ENCODE measurements around the gene ARL3. TPM values are rescaled to one million over a fixed set of nuclear protein-coding genes. Genes with fewer than 3 reads are reported as not detected.

Gene ARL3
- total RNA-seq, 1 experiment from 2014 or later, result 16.5 TPM

DNA sequence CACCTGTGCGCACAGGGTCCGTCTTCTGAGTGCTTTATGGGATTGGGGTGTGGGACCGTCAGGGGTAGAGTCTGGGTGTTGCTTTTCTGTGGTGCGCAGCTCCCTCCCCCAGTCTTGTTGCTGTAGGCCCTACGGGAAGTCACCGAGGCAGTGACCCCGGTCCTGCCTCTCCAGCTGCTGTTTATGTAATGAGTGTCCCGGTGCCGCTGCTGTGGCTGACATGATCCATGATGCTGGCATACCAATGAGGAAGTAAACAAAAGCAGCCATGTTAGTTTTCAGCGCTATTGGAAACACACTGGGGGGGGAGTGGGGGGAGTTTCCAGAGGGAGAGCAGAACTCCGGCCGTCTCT lies 68.8 kb downstream of the ARL3 start:
- H4K20me1 ChIP-seq (ENCODE audit: control insufficient read depth, insufficient read depth, insufficient read length), result peaks cover 3% of the 10 kb centered on the region
- DNase-seq, result no peak

More for the DNA sequence above, 68.8 kb downstream of the ARL3 start:
- Histone ChIP-seq H3K9ac (ENCODE audit: extremely low read depth, insufficient read length, low read length) (peak overlapping the region; percentile 58), H4K8ac (replicated peaks; ENCODE audit: insufficient read length, low read depth, low read length) (no peak overlapping the region), H3K9me3 (ENCODE audit: control insufficient read depth, low read depth, low read length) (no peaks in the 10 kb centered on the region), H2BK20ac (ENCODE audit: low read depth, low read length, poor library complexity, severe bottlenecking) (no peak overlapping the region), H2AK5ac (ENCODE audit: insufficient read length, low read length) (no peak overlapping the region), H2BK12ac (ENCODE audit: insufficient read length, low read depth, low read length) (no peak overlapping the region), H3T11ph (ENCODE audit: low read length) (no peak overlapping the region), H3K4me1 (ENCODE audit: insufficient read depth, low read length) (peaks cover 5% of the 10 kb centered on the region; the same call in 1 of the 2 replicates), H2BK15ac (ENCODE audit: low read depth, low read length) (no peak overlapping the region), H3K27me3 (ENCODE audit: insufficient read depth, low read length) (no peaks in the 10 kb centered on the region), H3K23me2 (ENCODE audit: insufficient read length, low read depth, low read length, poor library complexity, severe bottlenecking) (peaks cover 28% of the 10 kb centered on the region), H2BK5ac (ENCODE audit: insufficient read length, low read length) (no peak overlapping the region), H3K56ac (ENCODE audit: insufficient read length, low read depth, low read length) (no peak overlapping the region), H3K27ac (ENCODE audit: insufficient read length, low read depth, low read length) (no peak overlapping the region), H3K23ac (ENCODE audit: insufficient read length, low read depth, low read length) (no peak overlapping the region), H4K5ac (ENCODE audit: insufficient read length, low read depth, low read length) (no peak overlapping the region), H3K79me2 (ENCODE audit: insufficient read depth, low read length) (peaks cover 19% of the 10 kb centered on the region; the same call in 1 of the 2 replicates), H3K14ac (ENCODE audit: insufficient read depth, low read length) (0 out of 2 replicates have a peak overlapping the region, but pooled peaks have one; percentile 54), H3K4ac (ENCODE audit: low read depth, low read length) (no peak overlapping the region), H3K79me1 (ENCODE audit: insufficient read depth, low read depth, low read length, poor library complexity, severe bottlenecking) (no peaks in the 10 kb centered on the region), H2AFZ (ENCODE audit: low read length) (no peak overlapping the region), H3K18ac (ENCODE audit: insufficient read length, low read depth, low read length) (no peak overlapping the region), H2BK120ac (ENCODE audit: low read depth, low read length, poor library complexity, severe bottlenecking) (no peak overlapping the region), H3K4me2 (ENCODE audit: insufficient read depth, insufficient read length, low read length) (peak overlapping the region; percentile 77), H4K91ac (ENCODE audit: insufficient read length, low read depth, low read length) (no peak overlapping the region)
- H3K4me3 Mint-ChIP-seq, result peak overlapping the region; percentile 93 to 97
- H3K27ac Mint-ChIP-seq, result peak overlapping the region in 2 of 3 experiments; percentile 88 to 91; a peak in 4 of 7 replicates
- H3K9me3 Mint-ChIP-seq, result no peaks in the 10 kb centered on the region; a peak in 1 of 5 replicates
- no CpG with 5 or more reads among the region's 12 CpGs for WGBS (ENCODE audit: extremely low coverage, insufficient read length, low lambda C conversion rate)
- H3K27me3 Mint-ChIP-seq (ENCODE audit: low read depth), result no peaks in the 10 kb centered on the region
- TF ChIP-seq, protein P1, sequence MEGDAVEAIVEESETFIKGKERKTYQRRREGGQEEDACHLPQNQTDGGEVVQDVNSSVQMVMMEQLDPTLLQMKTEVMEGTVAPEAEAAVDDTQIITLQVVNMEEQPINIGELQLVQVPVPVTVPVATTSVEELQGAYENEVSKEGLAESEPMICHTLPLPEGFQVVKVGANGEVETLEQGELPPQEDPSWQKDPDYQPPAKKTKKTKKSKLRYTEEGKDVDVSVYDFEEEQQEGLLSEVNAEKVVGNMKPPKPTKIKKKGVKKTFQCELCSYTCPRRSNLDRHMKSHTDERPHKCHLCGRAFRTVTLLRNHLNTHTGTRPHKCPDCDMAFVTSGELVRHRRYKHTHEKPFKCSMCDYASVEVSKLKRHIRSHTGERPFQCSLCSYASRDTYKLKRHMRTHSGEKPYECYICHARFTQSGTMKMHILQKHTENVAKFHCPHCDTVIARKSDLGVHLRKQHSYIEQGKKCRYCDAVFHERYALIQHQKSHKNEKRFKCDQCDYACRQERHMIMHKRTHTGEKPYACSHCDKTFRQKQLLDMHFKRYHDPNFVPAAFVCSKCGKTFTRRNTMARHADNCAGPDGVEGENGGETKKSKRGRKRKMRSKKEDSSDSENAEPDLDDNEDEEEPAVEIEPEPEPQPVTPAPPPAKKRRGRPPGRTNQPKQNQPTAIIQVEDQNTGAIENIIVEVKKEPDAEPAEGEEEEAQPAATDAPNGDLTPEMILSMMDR (conservative IDR thresholded peaks at IDR 0.05), result no peak
- H3K4me1 Mint-ChIP-seq, result peaks cover 48 to 51% of the 10 kb centered on the region in 2 experiments
- peaks cover 0 to 4% (median 0%) of the 10 kb centered on the region in 3 experiments; a peak in 2 of 7 replicates for H3K36me3 Mint-ChIP-seq (ENCODE audit: insufficient read depth in 1 of 3, low read depth in 3 of 3)
